GM19455 (cell line): Measurements from ENCODE around the gene AFF2.
A peak's percentile ranks its signal among the peaks of the same experiment; 100 is the strongest.

Experiments used
- ATAC-seq: cut with Tn5 transposase; IDR thresholded peaks from one replicate; pipeline ENCODE4 v1.9.1; 2021; ENCODE audit not compliant: unreplicated experiment

Gene AFF2

DNA sequence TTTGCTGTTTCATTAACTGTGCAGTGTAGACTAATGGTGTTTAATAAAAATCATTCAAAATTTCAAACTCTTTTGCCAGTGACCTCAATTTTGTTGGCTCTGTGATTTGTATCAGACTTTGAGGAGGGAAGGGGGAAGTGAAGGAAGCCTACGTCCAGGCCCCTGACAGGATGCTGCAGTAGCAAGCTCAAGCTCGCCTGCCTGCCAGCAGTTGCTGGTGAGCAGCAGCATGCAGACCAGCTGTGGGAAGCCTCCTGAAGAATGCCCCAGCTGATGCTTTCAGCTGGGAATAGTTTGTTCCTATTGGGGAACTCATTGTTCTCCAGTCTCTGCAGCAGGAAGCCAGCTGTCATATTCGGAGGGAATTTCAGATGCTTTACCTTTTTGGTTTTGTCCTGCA lies 495.2 kb downstream of the AFF2 start:
- ATAC-seq, result no peak

DNA sequence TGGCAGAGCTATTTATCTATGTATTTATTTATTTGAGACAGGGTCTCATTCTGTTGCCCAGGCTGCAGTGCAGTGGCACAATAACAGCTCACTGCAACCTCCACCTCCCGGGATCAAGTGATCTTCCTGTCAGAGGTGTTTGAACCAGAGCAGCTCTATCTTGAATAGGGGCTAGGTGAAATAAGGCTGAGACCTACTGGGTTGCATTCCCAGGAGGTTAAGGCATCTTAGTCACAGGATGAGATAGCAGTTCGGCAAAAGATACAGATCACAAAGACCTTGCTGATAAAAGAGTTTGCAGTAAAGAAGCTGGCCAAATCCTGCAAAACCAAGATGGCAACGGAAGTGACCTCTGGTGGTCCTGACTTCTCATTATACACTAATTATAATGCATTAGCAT lies 501.9 kb downstream of the AFF2 start:
- no peak for ATAC-seq

DNA sequence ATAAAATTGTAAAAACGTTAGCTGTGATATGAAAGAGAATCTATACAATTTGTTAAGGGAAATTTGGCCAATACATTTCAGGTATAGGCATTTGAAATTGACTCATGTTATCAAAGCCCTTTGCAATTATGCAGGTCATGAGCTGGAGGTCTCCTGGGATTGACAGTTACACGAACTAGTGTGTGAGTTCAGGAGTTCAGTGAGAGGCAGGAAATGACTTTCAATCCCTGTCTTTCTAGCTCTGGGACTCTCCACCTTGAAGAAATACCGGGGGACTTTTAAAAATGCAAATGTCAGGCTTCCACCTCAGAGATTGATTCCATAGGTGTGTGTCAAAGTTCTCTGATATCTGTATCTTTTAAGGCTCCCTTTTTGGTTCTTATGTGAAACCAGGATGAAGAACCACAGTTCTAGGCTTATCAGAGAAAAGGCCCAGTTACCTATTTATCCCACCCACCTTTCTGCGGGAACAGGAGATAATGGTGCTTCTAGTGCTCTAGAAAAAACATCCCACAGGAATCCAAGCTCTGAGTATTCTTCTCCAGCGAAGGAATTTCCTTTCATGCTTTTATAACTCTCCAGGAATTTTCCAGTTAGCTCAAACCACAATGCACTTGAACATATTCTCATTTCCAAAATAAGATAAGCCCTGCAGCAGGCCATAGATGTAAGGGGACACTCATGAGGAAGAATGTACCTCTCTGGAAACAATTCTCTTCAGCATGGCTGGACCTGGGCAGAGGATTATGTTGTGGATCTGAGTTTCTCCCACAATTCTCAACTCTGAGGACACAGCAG lies 503.6 kb downstream of the AFF2 start:
- ATAC-seq, result no peak

DNA sequence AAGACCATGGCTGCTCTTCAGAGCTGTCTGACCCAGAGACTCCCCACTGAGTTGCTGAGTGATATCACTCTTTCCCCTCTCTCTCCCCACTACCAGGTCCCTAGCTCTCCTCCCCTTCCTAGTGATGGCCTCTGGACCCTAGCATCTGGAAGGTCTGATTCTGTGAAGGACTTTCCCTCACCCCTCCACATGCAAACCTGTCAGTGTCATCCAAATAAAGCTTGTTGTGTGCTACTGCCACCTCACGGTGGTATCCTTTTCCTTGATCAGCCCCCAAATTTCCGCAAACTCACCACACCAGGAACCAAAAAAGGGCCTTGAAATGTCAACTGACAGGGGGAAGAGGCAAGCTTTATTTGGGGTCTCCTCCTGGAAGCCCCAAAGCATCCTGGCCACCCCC lies 504.5 kb downstream of the AFF2 start:
- ATAC-seq, result no peak

DNA sequence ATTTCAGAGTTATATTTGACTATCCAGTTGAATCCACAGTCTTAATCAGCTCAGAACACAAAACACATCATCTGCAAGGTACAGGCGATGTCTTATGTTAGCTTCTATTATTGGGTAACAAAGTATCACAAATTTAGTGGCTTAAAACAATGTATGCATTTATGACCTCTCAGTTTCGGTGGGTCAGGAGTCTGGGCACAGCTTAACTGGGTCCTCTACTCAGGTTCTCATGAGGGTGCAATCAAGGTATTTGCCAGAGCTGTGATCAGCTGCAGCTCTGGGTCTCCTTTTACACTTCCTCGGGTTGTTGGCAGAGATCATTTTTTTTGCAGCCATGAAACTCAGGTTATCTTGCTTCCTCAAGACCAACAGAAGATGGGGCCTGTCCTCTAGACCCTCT lies 505.8 kb downstream of the AFF2 start:
- no peak for ATAC-seq

DNA sequence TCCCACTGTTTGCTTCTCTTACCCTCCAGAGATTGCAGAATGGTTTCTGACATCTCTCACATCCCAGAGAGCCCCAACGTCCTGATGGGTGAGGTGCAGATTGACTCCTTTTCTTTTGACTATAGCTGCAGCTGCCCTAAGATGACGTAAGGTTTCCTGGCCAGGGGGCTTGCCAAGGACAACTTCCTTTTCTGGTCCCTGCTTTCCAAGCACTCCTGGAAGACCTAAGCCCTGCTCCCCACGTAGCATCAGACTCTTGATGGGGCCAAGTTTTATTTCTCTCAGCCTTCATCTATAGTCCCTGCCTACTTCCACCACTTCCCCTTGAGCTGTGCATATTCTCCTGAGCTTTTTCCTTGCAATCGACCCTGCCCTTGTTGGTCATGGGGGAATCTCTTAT lies 507.0 kb downstream of the AFF2 start:
- ATAC-seq, result no peak

DNA sequence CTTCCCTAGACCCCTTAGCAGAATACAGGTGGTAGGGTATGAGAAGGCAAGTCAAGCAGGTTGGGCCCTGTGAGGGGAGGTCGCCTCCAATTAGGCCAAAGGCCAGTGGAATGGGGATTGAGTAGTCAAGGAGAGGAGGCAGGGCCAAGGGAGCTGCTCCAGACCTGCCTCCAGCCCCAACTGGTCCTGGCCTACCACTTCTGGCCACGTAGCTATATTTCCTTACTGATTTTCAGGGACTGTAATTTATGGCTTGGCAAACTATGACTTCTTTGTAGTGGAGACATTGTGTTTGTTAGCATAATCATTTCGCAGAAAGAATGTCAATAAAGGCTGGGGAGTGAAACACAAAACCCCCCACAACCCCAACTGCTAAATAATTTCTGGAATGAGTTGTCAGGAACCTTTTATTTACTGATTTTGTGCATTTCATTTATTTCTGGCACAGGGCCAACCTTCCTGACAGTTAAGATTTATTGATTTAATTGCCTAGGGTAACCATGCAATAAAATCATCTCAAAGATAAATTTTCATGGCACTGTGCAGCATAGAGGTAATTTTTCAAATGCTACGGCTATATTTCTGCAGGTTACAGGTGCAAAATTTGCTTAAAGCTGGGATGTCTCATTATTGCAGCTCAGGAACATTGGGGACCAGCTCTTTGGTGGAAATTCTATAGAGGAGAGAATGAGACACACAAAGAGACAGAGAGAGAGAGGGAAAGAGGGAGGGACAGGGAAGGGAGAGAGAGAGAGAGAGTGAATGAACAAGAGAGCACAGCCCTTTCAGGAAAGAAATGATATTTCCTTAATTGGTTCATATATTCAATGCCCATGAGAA lies 509.8 kb downstream of the AFF2 start:
- ATAC-seq, result no peak

DNA sequence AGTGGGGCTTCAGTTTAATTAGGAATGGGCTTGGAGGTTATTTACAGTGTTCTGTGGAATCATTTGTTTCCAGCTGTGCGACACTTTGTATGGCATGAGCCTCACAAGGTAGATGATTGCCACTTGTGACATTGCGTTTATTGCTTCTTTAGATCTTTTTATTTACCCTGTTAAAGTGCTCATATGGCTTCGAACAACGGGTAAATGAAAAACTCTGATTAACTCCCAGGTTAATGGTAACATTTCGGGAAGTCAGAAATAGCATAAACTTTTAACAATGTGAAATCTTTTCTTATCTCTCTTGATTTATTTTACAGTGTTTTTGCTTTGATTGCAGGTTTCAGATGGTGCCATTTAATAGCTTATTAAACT lies 510.4 kb downstream of the AFF2 start:
- no peak for ATAC-seq

DNA sequence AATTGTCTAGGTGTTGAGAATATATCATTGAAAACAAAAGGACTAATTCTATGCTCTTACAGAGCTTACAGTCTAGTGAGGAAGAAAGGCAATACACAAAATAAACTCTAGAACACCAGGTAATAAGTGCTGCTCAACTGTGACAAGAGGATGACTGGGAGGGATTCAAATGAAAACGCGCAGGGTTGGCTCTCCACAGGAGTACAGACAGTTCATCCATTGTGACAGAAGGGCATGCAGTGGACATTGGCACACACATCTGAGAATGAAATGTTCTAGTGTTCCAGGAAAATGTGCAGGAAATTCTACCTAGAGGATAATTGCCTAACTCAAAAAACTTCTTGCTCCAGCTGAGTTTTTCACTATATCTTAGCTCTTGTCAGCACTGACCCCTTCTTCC lies 512.7 kb downstream of the AFF2 start:
- no peak for ATAC-seq

DNA sequence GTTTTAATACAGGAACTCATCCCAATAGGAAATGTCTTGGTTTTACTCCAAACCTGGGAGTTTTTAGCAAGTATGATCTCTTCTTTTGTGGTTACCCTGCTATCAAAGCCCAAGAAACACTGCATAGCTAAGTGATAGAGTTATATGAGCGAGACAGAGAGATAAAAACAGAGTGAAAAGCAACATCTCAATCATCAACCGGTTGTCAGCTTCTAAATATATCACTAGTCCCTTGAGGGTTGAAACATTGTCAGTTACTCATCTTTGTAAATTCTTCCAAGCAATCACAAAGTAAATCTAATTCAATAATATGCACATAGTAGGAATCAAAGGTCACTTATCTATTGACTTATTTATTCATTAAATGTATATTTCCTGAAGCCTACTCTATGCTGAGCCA lies 520.7 kb downstream of the AFF2 start:
- ATAC-seq, result no peak

DNA sequence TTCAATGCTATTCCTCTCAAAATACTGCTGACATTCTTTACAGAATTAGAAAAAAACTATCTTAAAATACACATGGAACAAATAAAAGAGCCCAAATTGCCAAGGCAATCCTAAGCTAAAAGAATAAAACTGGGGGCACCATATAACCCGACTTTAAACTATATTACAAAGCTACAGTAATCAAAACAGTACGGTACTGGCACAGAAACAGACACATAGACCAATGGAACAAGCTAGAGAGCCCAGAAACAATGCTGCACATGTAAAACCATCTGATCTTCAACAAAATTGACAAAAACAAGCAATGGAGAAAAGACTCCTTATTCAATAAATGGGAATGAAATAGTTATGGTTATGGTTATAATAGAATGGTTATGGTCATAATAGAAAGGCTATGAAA lies 522.1 kb downstream of the AFF2 start:
- ATAC-seq, result no peak

DNA sequence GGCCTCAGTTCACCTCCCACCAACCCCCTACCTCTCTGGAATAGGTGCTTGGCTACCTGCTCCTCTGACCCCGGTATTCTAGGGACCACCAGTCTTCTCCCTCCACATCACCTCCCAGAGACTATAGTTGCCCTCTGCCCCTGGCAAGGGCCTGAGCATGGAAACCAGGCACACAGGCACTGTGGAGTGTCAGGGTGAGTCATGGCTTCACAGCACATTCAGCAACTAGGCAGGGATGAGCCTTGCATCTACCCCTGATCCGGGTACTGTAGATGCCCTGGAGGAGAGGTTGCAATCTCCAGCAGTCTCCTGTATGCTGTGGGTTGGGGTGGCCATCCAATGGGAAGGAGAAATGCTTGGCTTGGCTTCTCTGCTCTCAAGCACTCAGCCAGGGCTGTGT lies 532.0 kb downstream of the AFF2 start:
- ATAC-seq, result no peak

DNA sequence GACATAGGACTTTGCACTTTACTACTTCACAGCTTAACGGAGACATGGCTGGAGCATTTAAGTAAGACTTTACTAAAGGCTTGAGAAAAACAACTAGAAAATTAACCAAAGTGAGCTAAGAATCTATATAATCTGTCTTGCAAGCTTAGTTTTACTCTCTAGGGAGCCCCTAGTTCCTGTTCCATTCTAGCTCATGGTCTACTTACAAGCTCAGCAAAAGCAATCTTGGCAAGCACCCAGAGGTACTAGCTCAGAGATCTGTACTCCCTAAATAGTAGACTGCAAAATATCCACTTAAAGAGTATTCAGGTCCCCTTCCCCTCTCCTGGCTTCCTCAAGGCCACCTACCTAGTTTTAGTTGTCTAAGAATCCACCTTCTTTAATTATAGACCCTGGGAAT lies 535.7 kb downstream of the AFF2 start:
- ATAC-seq, result no peak

DNA sequence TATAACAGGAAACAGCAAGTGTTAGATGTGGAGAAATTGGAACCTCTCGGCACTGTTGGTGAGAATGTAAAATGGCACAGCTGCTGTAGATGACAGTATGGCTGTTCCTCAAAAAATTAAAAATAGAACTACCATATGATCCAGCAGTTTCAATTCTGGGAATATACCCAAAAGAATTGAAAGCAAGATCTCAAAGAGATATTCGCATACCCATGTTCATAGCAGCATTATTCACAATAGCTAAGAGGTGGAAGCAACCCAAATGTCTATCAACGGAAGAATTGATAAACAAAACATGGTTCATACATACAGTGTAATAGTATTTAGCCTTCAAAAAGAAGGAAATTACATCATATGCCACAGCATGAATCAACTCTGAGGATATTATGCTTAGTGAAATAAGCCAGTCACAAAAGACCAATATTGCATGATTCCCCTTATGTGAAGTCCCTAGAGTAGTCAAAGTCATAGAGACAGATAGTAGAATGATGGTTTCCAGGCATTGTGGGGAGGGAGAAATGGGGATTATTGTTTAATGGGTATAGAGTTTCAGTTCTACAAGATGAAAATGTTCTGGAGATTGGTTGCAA lies 537.0 kb downstream of the AFF2 start:
- ATAC-seq, result no peak

DNA sequence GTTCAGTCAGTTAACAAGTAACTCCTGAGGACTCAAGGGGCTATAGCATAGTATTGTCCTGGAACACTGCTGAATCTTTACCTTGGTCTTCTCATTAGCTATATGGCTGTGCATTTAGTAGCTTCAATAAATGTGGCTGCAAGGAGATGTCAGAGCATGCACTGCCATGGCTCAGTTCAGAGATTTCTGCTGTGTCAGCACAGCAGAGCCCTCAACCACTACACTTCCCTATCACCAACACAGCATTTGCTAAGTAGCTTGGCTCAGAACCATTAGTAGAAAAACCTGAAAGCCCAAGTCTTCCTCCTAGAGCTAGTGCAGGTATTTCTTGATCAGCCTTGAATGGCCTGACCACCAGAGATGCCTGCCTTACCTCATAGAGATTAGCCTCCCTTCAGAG lies 538.6 kb downstream of the AFF2 start:
- no peak for ATAC-seq

DNA sequence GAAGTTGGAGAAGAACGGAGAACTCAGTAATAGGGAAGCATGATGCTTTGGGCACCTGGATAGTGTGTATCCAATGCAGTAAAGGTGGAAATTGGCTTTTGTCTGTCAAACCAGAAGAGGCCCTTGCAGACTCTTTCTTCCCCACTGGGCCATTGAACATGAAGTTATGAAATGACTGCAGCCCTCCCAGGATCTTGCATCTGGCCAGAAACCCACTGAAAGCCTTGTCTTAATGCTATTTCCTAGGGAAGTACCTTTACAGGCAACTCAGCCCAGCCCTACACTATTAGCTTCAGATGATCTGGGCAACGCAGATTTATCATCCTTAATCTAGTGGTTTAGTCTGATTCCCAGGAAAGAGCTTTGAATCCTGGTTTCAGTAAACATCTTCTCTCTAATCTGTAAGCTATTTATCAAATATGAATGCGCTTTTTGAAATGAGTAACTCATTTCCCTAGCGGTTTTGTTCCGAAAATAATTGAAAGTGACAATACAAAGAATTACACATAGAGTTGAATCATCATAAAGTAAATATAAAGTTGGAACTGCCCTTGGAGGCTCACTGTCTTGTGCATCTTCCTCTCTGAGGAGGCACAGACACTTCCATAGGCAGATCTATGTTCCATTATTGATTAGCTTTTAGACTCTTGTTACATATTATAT lies 540.6 kb downstream of the AFF2 start:
- ATAC-seq, result peak; percentile 68

DNA sequence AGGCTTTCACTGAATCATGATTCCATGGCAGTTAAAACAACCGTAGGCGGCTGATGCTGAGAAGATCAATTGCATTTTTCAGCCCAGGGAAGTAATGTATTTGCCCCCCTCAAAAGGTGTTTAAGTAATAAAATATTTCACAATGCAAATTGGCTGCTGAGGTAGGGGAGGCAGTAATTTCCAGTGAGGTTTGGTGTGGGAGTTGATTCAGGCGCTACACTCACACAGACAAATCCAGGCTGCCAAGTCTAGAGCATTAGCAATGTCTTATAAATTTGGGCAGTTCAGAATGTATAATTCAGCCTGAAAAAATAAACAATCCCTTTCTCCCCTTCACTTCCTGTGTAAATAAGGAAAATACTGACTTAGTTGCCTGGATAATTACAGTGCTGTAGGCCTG lies 543.0 kb downstream of the AFF2 start:
- no peak for ATAC-seq

DNA sequence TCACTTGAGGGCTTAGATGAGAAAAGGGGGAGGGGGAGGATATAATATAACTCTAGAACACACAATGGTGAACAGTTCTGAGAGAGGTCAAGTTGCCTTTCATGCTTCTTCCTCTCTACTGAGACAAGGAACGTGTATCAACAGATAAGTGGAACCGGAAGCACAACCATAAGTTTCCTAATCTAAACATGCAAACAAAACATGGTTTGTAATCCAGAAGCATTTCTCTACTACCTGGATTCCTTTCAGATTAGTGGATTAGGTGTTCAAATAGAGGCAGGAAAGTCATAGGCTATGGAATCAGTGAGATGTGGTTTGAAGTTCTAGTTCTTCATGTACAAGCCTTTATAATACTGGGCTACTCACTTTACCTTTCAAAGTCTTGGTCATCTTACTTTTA lies 544.1 kb downstream of the AFF2 start:
- no peak for ATAC-seq

DNA sequence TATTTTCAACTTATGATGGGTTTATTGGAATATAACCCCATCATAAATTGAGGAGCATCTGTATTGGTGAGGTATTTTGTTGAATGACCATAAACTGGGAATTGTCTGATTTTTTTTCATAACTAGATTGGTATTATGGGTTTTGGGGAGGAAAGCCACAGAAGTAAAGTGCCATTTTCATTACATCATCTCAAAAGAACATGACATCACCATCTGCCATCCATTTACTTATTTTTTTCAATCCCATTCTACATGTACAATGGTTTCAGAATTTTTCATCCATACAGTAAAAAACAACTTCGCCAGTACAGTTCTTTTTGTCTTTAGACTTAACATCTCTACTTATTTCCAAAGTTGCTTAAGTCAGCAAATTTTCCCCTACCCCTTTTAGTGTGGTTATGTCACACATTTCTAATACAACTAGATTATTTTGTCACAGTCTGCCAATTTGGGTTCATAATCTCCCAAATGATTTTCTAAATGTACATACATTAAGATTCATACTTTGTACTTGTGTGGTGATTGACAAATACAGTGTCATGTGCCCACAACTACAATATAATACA lies 545.3 kb downstream of the AFF2 start:
- ATAC-seq, result no peak
